Jurkat, Clone E6-1 (cell line): ENCODE measurements around the gene PRR12.
A peak's percentile ranks its signal among the peaks of the same experiment; 100 is the strongest.

Experiments used
- DNase-seq: peaks from one replicate; pipeline ENCODE4 v3.0.0-alpha.2; 2011; ENCODE audit warnings: low read depth, low spot score
- H3K4me3 ChIP-seq: 2 replicates; pipeline ENCODE4 v1.5.1; 2011; ENCODE audit warnings: mild to moderate bottlenecking, low read length, control low read depth, moderate library complexity

Gene PRR12

GRCh38 chr19:49588365-49589122, 2.4 kb upstream of the PRR12 start:
- no peak for DNase-seq
- no peak overlapping the region for H3K4me3 ChIP-seq

- H3K4me3 ChIP-seq, result no peak overlapping the region
- DNase-seq, result no peak
Measured at GRCh38 chr19:49589502-49589905, 1.5 kb upstream of the PRR12 start.

- peak overlapping the region; percentile 93 for H3K4me3 ChIP-seq
- peak; percentile 99 for DNase-seq
Measured at GRCh38 chr19:49590071-49590970, 661 bp upstream of the PRR12 start.

- DNase-seq, result peak; percentile 63
- H3K4me3 ChIP-seq, result peak overlapping the region; percentile 93
Measured at GRCh38 chr19:49591731-49592485, 926 bp downstream of the PRR12 start.

- peak overlapping the region; percentile 93 for H3K4me3 ChIP-seq
- DNase-seq, result peak; percentile 51
Measured at GRCh38 chr19:49592486-49593232, 1.7 kb downstream of the PRR12 start.

GRCh38 chr19:49593233-49594113, 2.5 kb downstream of the PRR12 start:
- peak; percentile 92 for DNase-seq

GRCh38 chr19:49594157-49594992, 3.4 kb downstream of the PRR12 start:
- DNase-seq, result no peak

More at GRCh38 chr19:49593233-49594113, 2.5 kb downstream of the PRR12 start:
- peak overlapping the region; percentile 93 for H3K4me3 ChIP-seq

GRCh38 chr19:49594993-49595818, 4.2 kb downstream of the PRR12 start:
- no peak for DNase-seq
- H3K4me3 ChIP-seq, result no peak overlapping the region

More at GRCh38 chr19:49594157-49594992, 3.4 kb downstream of the PRR12 start:
- no peak overlapping the region for H3K4me3 ChIP-seq

- H3K4me3 ChIP-seq, result no peak overlapping the region
- DNase-seq, result no peak
Measured at GRCh38 chr19:49595819-49596404, 4.9 kb downstream of the PRR12 start.

- no peak overlapping the region for H3K4me3 ChIP-seq
- no peak for DNase-seq
Measured at GRCh38 chr19:49596407-49596806, 5.4 kb downstream of the PRR12 start.

GRCh38 chr19:49596954-49597702, 6.1 kb downstream of the PRR12 start:
- DNase-seq, result no peak
- H3K4me3 ChIP-seq, result no peak overlapping the region

- DNase-seq, result no peak
- no peak overlapping the region for H3K4me3 ChIP-seq
Measured at GRCh38 chr19:49597703-49597974, 6.7 kb downstream of the PRR12 start.

GRCh38 chr19:49599378-49600295, 8.7 kb downstream of the PRR12 start:
- H3K4me3 ChIP-seq, result no peak overlapping the region
- DNase-seq, result no peak

GRCh38 chr19:49601482-49602038, 10.6 kb downstream of the PRR12 start:
- no peak overlapping the region for H3K4me3 ChIP-seq
- DNase-seq, result no peak
